Measurements from ENCODE around the gene THUMPD3.
A peak's percentile ranks its signal among the peaks of the same experiment; 100 is the strongest.

Gene THUMPD3

DNA sequence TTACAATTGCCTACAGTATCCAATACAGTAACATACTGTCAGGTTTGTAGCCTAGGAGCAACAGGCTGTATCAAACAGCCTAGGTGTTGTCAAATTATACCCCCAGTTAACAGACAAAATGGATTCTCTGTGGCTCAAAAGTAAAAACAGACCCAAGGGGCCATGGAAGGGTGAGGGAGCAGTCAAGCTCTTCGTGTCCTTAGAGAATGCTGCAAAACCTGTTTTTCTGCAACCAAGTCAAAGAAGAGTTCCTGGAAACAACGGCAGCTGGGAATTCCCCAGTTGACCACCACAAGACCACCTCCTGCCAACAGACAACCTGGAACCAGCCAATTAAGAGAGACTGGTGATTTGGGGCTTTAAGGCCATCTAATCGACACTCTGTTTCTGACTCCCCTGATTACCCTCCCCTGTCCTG, 11.1 kb upstream of the THUMPD3 start:
- DNase-seq (ENCODE audit: extremely low spot score): no peak
- no peak for TF ChIP-seq CTCF (IDR thresholded peaks at IDR 0.05; ENCODE audit: control extremely low read depth, extremely low read depth, low read depth, missing control alignments)
- ChIA-PET POLR2A (no interaction called here), CTCF (interaction anchor here (1.0 to 3.4 kb wide), 5 partner anchors 9 to 87 kb away, joined by 3 to 44 read pairs (median 9); partner anchors contain the start of gene THUMPD3)

DNA sequence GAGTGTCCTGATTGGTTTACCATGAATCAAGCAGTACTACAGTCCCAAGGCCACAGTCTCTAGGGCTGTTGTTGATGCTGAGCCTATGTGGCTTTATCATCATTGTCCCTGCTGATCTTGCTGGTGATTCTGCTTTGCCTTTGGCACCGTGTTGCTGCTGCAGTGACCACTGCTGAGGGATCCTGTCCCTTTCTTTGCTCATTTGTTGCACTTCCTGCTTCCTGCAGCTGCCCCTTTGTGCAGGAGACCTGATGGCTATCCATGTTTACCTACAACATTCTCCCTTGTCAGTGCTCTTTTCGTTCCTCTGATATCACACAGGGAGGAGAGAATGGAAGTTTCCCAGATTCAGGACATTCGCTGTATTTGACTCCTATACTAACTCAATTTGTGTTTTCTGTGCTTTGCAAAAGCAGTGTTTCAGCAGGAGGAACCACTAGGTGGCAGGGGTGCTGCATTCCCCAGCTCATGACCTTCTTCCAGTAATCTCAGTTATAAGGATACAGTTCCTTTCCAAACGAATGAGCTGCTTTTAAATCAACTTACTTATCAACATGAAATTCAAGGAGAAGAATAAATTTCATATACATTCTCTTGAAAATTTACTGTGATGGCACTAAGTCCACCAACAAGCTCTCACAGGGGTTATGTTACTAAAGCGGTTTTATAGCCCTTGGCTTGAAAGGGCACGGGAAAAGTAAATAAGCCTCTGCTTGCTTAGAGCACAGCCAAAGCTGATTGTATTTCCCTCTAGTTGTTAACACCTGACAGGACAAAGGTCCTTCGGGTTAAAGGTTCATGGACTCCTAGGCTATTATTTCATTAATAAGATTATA, 9.7 kb upstream of the THUMPD3 start:
- POLR2A ChIA-PET: interaction anchor here (0.8 kb wide), 1 partner anchor 43 kb away, joined by 3 read pairs; no protein-coding TSS in a partner anchor
- peak; percentile 62 for DNase-seq (ENCODE audit: extremely low spot score)
- TF ChIP-seq CTCF (IDR thresholded peaks at IDR 0.05; ENCODE audit: control extremely low read depth, extremely low read depth, low read depth, missing control alignments): peak; percentile 82
- CTCF ChIA-PET: interaction anchor here (0.7 to 3.4 kb wide), 24 partner anchors 9 to 381 kb away, joined by 3 to 44 read pairs (median 4); partner anchors contain the start of gene THUMPD3

GRCh38 chr3:9361691-9362388, 1.0 kb upstream of the THUMPD3 start:
- no peak for TF ChIP-seq CTCF (IDR thresholded peaks at IDR 0.05; ENCODE audit: control extremely low read depth, extremely low read depth, low read depth, missing control alignments)
- CTCF ChIA-PET: interaction anchor here (1.0 to 3.1 kb wide), 7 partner anchors 8 to 571 kb away, joined by 3 to 44 read pairs (median 4); no protein-coding TSS in a partner anchor
- DNase-seq (ENCODE audit: extremely low spot score): no peak
- POLR2A ChIA-PET: interaction anchor here (2.9 kb wide), 1 partner anchor 34 kb away, joined by 21 read pairs; the partner anchor contains the start of gene SETD5

DNA sequence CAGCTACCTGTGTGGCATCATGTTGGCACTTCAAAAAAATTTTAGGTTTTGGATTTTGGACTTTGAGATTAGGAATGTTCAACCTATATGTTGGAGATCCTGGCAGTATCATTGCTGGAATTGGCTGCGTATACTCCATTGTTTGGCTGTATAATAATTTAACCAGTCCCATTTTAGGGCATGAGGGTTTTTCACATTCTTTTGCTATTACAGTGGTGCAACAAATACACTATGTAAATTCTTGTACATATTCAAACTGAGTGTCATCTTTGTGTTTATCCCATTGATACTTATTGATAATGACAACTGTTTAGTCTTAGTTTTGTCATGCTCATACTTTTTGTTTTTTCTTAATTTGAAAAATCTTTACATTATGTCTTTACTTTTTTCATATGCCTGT, 6.7 kb downstream of the THUMPD3 start:
- TF ChIP-seq CTCF (IDR thresholded peaks at IDR 0.05; ENCODE audit: control extremely low read depth, extremely low read depth, low read depth, missing control alignments): no peak
- CTCF ChIA-PET: interaction anchor here (1.7 kb wide), 1 partner anchor 8 kb away, joined by 4 read pairs; no protein-coding TSS in a partner anchor
- POLR2A ChIA-PET: interaction anchor here (0.6 kb wide), 1 partner anchor 12 kb away, joined by 4 read pairs; no protein-coding TSS in a partner anchor
- DNase-seq (ENCODE audit: extremely low spot score): no peak

GRCh38 chr3:9373465-9373864, 10.6 kb downstream of the THUMPD3 start:
- DNase-seq (ENCODE audit: extremely low spot score): no peak
- ChIA-PET CTCF (interaction anchor here (0.8 to 1.5 kb wide), 3 partner anchors 15 to 23 kb away, joined by 3 to 5 read pairs (median 4); no protein-coding TSS in a partner anchor), POLR2A (interaction anchor here (1.0 kb wide), 1 partner anchor 22 kb away, joined by 5 read pairs; no protein-coding TSS in a partner anchor)
- TF ChIP-seq CTCF (IDR thresholded peaks at IDR 0.05; ENCODE audit: control extremely low read depth, extremely low read depth, low read depth, missing control alignments): no peak

- ChIA-PET CTCF (interaction anchor here (0.8 to 1.1 kb wide), 3 partner anchors 9 to 18 kb away, joined by 3 to 4 read pairs (median 4); no protein-coding TSS in a partner anchor), POLR2A (interaction anchor here (1.2 to 1.4 kb wide), 2 partner anchors 14 to 19 kb away, joined by 3 to 4 read pairs; partner anchors contain the start of gene SETD5)
- DNase-seq (ENCODE audit: extremely low spot score): no peak
- TF ChIP-seq CTCF (IDR thresholded peaks at IDR 0.05; ENCODE audit: control extremely low read depth, extremely low read depth, low read depth, missing control alignments): no peak
These were observed 15.1 kb downstream of the THUMPD3 start for GRCh38 chr3:9377981-9378380.

Data from GM10248 (cell line).